ENCODE results near the gene TP73. TPM values are rescaled to one million over a fixed set of nuclear protein-coding genes. Genes with fewer than 3 reads are reported as not detected.
A peak's percentile ranks its signal among the peaks of the same experiment; 100 is the strongest.

TP73 gene
- total RNA-seq, 3 donors from 2014 or later = 0.12 to 0.63 (median 0.51) TPM

DNA sequence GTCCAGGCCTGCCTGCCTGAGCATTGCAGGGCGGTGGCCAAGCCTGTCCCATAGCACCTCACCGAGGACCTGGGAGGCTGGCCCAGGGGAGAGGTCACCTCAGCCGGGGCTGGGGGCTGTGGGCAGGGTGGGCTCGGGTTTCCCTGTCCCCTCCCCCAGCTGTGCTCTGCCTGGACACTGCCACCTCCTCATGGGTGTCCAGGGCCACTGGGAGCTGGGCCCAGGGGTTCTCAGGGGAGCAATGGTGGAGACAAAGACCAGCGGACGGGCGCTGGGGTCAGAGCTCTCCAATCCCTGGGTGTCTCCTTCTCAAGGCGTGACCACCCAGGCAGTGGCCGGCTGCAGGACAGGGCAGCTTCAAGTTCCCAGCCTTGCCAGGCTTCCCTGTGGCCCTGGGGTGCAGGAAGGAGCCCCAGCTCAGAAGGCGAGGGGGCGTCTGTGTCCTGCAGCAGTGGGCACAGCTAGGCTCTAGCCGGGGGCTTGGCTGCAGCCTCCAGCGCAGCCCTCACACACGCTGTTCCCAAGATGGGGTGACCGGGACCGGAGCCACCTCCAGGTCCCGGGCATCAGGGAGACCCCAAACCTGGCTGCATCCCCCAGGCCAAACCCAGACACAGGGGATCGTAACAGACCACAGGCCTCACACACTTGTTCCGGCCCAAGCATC is 29.0 kb downstream of the TP73 start:
- H3K4me1 ChIP-seq (ENCODE audit: low read depth) = peaks cover 2% of the 10 kb centered on the region
- no peaks in the 10 kb centered on the region for H3K36me3 ChIP-seq (ENCODE audit: low read depth)
- no peaks in the 10 kb centered on the region for H3K9me3 ChIP-seq
- ATAC-seq (no peak), DNase-seq (peak in 1 of 3 donors; percentile 47)
- intact Hi-C loops (cut with DNase I, micrococcal nuclease) = no loop called here
- TF ChIP-seq, protein P1, sequence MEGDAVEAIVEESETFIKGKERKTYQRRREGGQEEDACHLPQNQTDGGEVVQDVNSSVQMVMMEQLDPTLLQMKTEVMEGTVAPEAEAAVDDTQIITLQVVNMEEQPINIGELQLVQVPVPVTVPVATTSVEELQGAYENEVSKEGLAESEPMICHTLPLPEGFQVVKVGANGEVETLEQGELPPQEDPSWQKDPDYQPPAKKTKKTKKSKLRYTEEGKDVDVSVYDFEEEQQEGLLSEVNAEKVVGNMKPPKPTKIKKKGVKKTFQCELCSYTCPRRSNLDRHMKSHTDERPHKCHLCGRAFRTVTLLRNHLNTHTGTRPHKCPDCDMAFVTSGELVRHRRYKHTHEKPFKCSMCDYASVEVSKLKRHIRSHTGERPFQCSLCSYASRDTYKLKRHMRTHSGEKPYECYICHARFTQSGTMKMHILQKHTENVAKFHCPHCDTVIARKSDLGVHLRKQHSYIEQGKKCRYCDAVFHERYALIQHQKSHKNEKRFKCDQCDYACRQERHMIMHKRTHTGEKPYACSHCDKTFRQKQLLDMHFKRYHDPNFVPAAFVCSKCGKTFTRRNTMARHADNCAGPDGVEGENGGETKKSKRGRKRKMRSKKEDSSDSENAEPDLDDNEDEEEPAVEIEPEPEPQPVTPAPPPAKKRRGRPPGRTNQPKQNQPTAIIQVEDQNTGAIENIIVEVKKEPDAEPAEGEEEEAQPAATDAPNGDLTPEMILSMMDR (IDR thresholded peaks at IDR 0.05) = no peak
- H3K4me3 ChIP-seq = no peak overlapping the region

DNA sequence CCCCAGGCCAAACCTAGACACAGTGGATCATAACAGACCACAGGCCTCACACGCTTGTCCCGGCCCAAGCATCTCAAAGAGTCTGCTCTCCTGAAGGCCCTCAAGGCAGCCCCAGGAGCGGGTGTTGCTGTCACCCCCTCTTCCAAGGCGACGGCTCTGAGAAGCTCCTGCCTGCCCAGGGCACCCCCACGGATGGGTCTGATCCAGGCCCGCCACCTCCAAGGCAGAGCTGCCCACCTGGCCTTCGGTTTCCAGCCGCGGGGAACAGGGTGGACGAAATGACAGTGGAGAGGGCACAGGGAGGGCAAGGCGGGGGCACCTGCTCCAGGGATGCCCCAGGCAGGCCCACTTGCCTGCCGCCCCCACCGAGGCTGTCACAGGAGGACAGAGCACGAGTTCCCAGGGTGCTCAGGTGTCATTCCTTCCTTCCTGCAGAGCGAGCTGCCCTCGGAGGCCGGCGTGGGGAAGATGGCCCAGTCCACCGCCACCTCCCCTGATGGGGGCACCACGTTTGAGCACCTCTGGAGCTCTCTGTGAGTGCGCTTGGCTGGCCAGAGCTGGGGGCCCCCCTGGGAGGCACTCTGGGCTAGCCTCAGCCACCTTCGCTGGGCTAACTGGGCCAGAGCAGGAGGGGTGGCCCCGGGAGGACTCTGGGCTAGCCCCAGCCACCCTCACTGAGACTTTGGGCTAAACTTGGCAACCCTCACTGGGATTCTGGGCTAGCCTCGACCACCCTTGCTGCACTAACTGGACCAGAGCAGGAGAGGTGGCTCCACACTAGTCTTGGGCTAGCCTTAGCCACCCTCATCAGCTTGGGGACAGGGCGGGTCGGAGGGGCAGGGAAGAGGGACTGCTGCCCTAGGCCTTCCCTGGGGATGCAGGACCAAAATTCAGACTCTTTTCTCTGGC is 29.8 kb downstream of the TP73 start:
- DNase-seq (peak in 1 of 3 donors; percentile 42), ATAC-seq (no peak)
- intact Hi-C loops (cut with DNase I, micrococcal nuclease) = no loop called here
- H3K36me3 ChIP-seq (ENCODE audit: low read depth) = no peaks in the 10 kb centered on the region
- H3K9me3 ChIP-seq = no peaks in the 10 kb centered on the region
- TF ChIP-seq, protein P1 (IDR thresholded peaks at IDR 0.05) = no peak
- no peak overlapping the region for H3K4me3 ChIP-seq
- H3K4me1 ChIP-seq (ENCODE audit: low read depth) = peaks cover 2% of the 10 kb centered on the region

DNA sequence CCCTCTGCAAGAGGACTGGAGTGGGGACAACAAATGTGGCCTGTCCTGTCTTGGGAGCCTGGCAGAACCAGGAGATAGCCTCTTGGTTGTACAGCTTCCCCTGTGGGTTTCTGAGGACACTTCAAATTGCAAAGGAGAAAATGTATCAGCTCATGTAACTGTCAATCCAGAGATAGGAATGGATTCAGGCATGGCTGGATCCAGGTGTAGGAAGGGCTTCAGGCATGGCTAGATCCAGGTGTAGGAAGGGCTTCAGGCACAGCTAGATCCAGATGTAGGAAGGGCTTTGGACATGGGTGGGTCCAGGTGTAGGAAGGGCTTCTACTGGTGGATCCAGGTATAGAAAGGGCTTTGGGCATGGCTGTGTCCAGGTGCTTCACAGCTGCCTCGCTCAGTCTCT is 30.9 kb downstream of the TP73 start:
- no peak overlapping the region for H3K4me3 ChIP-seq
- intact Hi-C loops (cut with DNase I, micrococcal nuclease) = no loop called here
- DNase-seq (no peak), ATAC-seq (no peak)
- no peaks in the 10 kb centered on the region for H3K36me3 ChIP-seq (ENCODE audit: low read depth)
- no peaks in the 10 kb centered on the region for H3K9me3 ChIP-seq
- peaks cover 2% of the 10 kb centered on the region for H3K4me1 ChIP-seq (ENCODE audit: low read depth)
- TF ChIP-seq, protein P1 (IDR thresholded peaks at IDR 0.05) = no peak

DNA sequence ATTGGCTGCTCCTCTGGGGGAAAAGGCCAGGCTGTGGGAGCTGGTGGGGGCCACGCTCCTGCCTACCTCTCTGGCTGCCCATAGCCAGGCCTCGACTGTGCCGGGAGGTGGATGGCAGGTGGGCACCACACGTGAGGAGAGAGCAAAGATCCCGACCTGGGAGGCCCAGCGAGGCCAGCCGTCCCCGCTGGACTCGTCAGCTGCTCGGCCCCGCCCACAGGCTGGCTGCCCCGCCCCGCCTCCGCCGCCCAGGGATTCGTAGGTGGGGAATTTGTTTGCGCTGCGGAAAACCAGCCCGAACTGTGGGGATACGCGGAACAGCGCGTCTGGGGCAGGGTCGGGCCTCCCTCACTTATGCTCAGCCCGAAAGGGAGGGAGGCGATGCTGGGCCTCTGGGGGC is 31.7 kb downstream of the TP73 start:
- H3K4me3 ChIP-seq = no peak overlapping the region

DNA sequence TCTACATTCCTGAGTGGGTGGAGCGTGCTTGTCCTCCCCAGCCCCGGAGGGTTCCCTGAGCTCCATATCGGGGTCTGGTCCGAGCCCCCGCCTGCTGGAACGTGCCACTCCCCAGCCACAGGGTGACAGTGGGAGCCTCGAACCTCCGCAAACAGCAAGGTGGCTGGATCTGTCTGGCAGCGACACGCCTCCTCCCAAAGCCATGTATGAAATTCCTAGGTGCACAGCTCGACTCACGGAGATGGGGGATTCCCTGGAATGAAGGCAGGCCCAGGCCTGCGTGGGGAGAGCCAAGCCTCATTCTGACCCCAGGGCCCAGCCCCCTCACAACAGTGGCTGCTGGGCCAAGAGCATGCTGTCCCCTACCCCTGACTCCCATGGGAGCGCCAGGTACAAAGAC is 32.9 kb downstream of the TP73 start:
- no peak for DNase-seq
- no peak for ATAC-seq
- intact Hi-C loops (cut with DNase I, micrococcal nuclease) = no loop called here
- TF ChIP-seq, protein P1 (IDR thresholded peaks at IDR 0.05) = no peak
- Histone ChIP-seq H3K4me3 (no peak overlapping the region), H3K4me1 (ENCODE audit: low read depth) (peaks cover 2% of the 10 kb centered on the region), H3K36me3 (ENCODE audit: low read depth) (no peaks in the 10 kb centered on the region), H3K9me3 (no peaks in the 10 kb centered on the region)

More for the DNA sequence above, 31.7 kb downstream of the TP73 start:
- H3K36me3 ChIP-seq (ENCODE audit: low read depth) = no peaks in the 10 kb centered on the region
- H3K4me1 ChIP-seq (ENCODE audit: low read depth) = peaks cover 2% of the 10 kb centered on the region
- H3K9me3 ChIP-seq = no peaks in the 10 kb centered on the region
- intact Hi-C loops (cut with DNase I, micrococcal nuclease) = no loop called here
- TF ChIP-seq, protein P1 (IDR thresholded peaks at IDR 0.05) = no peak
- ATAC-seq (peak; percentile 61), DNase-seq (peak; percentile 45 to 66 (median 48))
